Peyer's patch (tissue), 4 donors: ENCODE results near the gene RMDN3. TPM values are rescaled to one million over a fixed set of nuclear protein-coding genes. Genes with fewer than 3 reads are reported as not detected.
A peak's percentile ranks its signal among the peaks of the same experiment; 100 is the strongest.

Experiments
- DNase-seq, 3 donors: peaks; one replicate each; pipeline ENCODE4 v3.0.0-alpha.2; 2017 to 2019
- H3K27ac ChIP-seq, 4 donors: fragments of 200-600 bp; sonication (generic); one replicate each; pipeline ENCODE4 v1.5.1; 2016 to 2019
- H3K27me3 ChIP-seq, 2 donors: fragments of 200-600 bp; sonication (generic); one replicate each; pipeline ENCODE4 v1.5.1; 2019
- H3K36me3 ChIP-seq, 3 donors: fragments of 200-600 bp; sonication (generic); one replicate each; pipeline ENCODE4 v1.5.1; 2016 to 2019
- H3K4me1 ChIP-seq, 4 donors: fragments of 200-600 bp; sonication (generic); one replicate each; pipeline ENCODE4 v1.5.1; 2016 to 2019
- H3K4me3 ChIP-seq, 4 donors: fragments of 200-600 bp; sonication (generic); 1 replicate in 3 of 4; 2 replicates in 1 of 4; pipeline ENCODE4 v1.5.1; 2016 to 2019; ENCODE audit warnings: mild to moderate bottlenecking in 1 of 4
- H3K9me3 ChIP-seq, 4 donors: fragments of 200-600 bp; sonication (generic); one replicate each; pipeline ENCODE4 v1.5.1; 2016 to 2019; ENCODE audit warnings: mild to moderate bottlenecking in 1 of 4
- CTCF ChIP-seq, 6 experiments: fragments of 450-650 bp in 4 of 6; fragments of 200-600 bp in 2 of 6; sonication (generic) in 1 of 6; IDR thresholded peaks; one replicate each; pipeline ENCODE4 v1.5.1; 2017 to 2019; ENCODE audit warnings: antibody characterized with exemption in 6 of 6, mild to moderate bottlenecking in 3 of 6, moderate library complexity in 1 of 6
- POLR2A ChIP-seq, 2 donors: fragments of 450-650 bp; IDR thresholded peaks; one replicate each; pipeline ENCODE4 v1.5.1; 2017; ENCODE audit warnings: antibody characterized with exemption in 2 of 2, mild to moderate bottlenecking in 2 of 2, moderate library complexity in 2 of 2
- total RNA-seq, 4 donors: library from RNA; depleted of rRNA; stranded (reverse); fragments of >200 nt; gene quantifications; one replicate each; pipeline ENCODE4 v1.1.0, GENCODE V29; 2016

The RMDN3 gene
- total RNA-seq, 4 donors from 2014 or later: 69.2 to 94.7 (median 74.0) TPM

- TF ChIP-seq POLR2A (IDR thresholded peaks at IDR 0.05) (no peak), CTCF (IDR thresholded peaks at IDR 0.05) (no peak)
- peak in 1 of 3 donors; percentile 75 for DNase-seq
- Histone ChIP-seq H3K4me1 (peaks cover 0 to 45% (median 2%) of the 10 kb centered on the region in 4 donors), H3K27ac (peak overlapping the region in 2 of 4 donors; percentile 32 to 81), H3K4me3 (no peak overlapping the region), H3K36me3 (peaks cover 0 to 59% (median 0%) of the 10 kb centered on the region in 3 donors), H3K9me3 (no peaks in the 10 kb centered on the region), H3K27me3 (no peaks in the 10 kb centered on the region)
Measured at GRCh38 chr15:40747685-40748631, 7.1 kb downstream of the RMDN3 start.

- TF ChIP-seq POLR2A (IDR thresholded peaks at IDR 0.05) (no peak), CTCF (IDR thresholded peaks at IDR 0.05) (no peak)
- Histone ChIP-seq H3K9me3 (no peaks in the 10 kb centered on the region), H3K4me3 (peak overlapping the region in 1 of 4 donors; percentile 3), H3K27me3 (no peaks in the 10 kb centered on the region), H3K27ac (peak overlapping the region in 1 of 4 donors; percentile 81), H3K4me1 (peaks cover 0 to 37% (median 2%) of the 10 kb centered on the region in 4 donors), H3K36me3 (peaks cover 0 to 64% (median 0%) of the 10 kb centered on the region in 3 donors)
- DNase-seq: no peak
Measured at GRCh38 chr15:40746916-40747418, 8.1 kb downstream of the RMDN3 start.

GRCh38 chr15:40744815-40745152, 10.3 kb downstream of the RMDN3 start:
- peaks cover 0 to 29% (median 2%) of the 10 kb centered on the region in 4 donors for H3K4me1 ChIP-seq
- H3K36me3 ChIP-seq: peaks cover 0 to 68% (median 0%) of the 10 kb centered on the region in 3 donors

GRCh38 chr15:40743921-40744814, 10.9 kb downstream of the RMDN3 start:
- no peaks in the 10 kb centered on the region for H3K9me3 ChIP-seq
- no peak overlapping the region for H3K4me3 ChIP-seq
- H3K27me3 ChIP-seq: no peaks in the 10 kb centered on the region
- peaks cover 0 to 29% (median 2%) of the 10 kb centered on the region in 4 donors for H3K4me1 ChIP-seq
- TF ChIP-seq POLR2A (IDR thresholded peaks at IDR 0.05): no peak
- TF ChIP-seq CTCF (IDR thresholded peaks at IDR 0.05): no peak
- H3K36me3 ChIP-seq: peaks cover 0 to 74% (median 0%) of the 10 kb centered on the region in 3 donors
- DNase-seq: peak in 2 of 3 donors; percentile 52 to 71
- H3K27ac ChIP-seq: peak overlapping the region in 3 of 4 donors; percentile 52 to 85 (median 60)

More at GRCh38 chr15:40744815-40745152, 10.3 kb downstream of the RMDN3 start:
- Histone ChIP-seq H3K27me3 (no peaks in the 10 kb centered on the region), H3K9me3 (no peaks in the 10 kb centered on the region), H3K4me3 (no peak overlapping the region), H3K27ac (peak overlapping the region in 3 of 4 donors; percentile 52 to 85 (median 60))
- DNase-seq: no peak
- TF ChIP-seq POLR2A (IDR thresholded peaks at IDR 0.05) (no peak), CTCF (IDR thresholded peaks at IDR 0.05) (no peak)

GRCh38 chr15:40743485-40743901, 11.6 kb downstream of the RMDN3 start:
- Histone ChIP-seq H3K9me3 (no peaks in the 10 kb centered on the region), H3K27ac (peak overlapping the region in 3 of 4 donors; percentile 52 to 85 (median 60)), H3K36me3 (peaks cover 0 to 78% (median 0%) of the 10 kb centered on the region in 3 donors), H3K4me1 (peaks cover 0 to 27% (median 2%) of the 10 kb centered on the region in 4 donors), H3K27me3 (no peaks in the 10 kb centered on the region), H3K4me3 (no peak overlapping the region)
- peak in 2 of 3 donors; percentile 57 to 73 for DNase-seq
- TF ChIP-seq POLR2A (IDR thresholded peaks at IDR 0.05) (no peak), CTCF (IDR thresholded peaks at IDR 0.05) (no peak)
